ENCODE results near the gene SLC46A1. TPM values are rescaled to one million over a fixed set of nuclear protein-coding genes. Genes with fewer than 3 reads are reported as not detected.

The SLC46A1 gene
- total and polyA plus RNA-seq, 2 experiments from 2014 or later = 3.3 to 12.5 TPM

DNA sequence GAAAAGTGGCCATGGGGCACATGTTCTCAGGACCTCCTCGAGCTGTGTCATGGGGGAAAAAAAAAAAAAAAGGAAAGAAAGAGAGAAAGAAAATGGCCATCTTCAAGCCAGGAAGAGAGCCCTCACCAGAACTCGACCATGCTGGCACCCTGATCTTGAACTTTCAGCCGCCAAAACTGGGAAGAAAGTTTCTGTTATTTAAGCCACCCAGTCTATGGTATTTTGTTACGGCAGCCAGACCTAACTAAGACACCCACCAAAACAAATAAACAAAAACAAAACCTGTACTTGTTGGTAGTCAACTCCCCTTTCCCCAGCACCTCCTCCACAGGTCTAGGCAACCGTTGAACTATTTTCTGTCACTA, 41.4 kb upstream of the SLC46A1 start:
- ATAC-seq (no peak), DNase-seq (ENCODE audit: low spot score) (no peak)
- no peaks in the 10 kb centered on the region for H3K79me2 ChIP-seq (replicated peaks; ENCODE audit: insufficient read depth)
- H2AFZ ChIP-seq = no peak overlapping the region
- no peak overlapping the region for H3K4me3 ChIP-seq
- no peak overlapping the region for H3K4me2 ChIP-seq
- Mint-ChIP-seq H3K4me1 (0 out of 3 replicates have a peak, but pooled peaks cover 2% of the 10 kb centered on the region), H3K27ac (no peak overlapping the region), H3K27me3 (ENCODE audit: insufficient read depth, low read depth, poor library complexity) (no peaks in the 10 kb centered on the region), H3K4me3 (no peak overlapping the region), H3K9me3 (no peaks in the 10 kb centered on the region), H3K36me3 (ENCODE audit: low read depth) (no peaks in the 10 kb centered on the region)
- H3F3A ChIP-seq (replicated peaks; ENCODE audit: low read depth) = no peaks in the 10 kb centered on the region
- no peak overlapping the region for H3K27ac ChIP-seq (ENCODE audit: low read depth)
- H3K9me2 ChIP-seq (ENCODE audit: insufficient read depth) = no peaks in the 10 kb centered on the region
- TF ChIP-seq CREB1 (CRISPR knock-in tag; IDR thresholded peaks at IDR 0.05; ENCODE audit: low read depth) (no peak), REST (IDR thresholded peaks at IDR 0.05; ENCODE audit: unreplicated experiment) (no peak)
- H4K20me1 ChIP-seq (replicated peaks; ENCODE audit: insufficient read depth) = no peaks in the 10 kb centered on the region
- H3K27me3 ChIP-seq (ENCODE audit: insufficient read depth) = no peaks in the 10 kb centered on the region
- no peaks in the 10 kb centered on the region for H3K36me3 ChIP-seq (ENCODE audit: insufficient read depth)
- no peaks in the 10 kb centered on the region for H3K4me1 ChIP-seq (ENCODE audit: insufficient read depth)

DNA sequence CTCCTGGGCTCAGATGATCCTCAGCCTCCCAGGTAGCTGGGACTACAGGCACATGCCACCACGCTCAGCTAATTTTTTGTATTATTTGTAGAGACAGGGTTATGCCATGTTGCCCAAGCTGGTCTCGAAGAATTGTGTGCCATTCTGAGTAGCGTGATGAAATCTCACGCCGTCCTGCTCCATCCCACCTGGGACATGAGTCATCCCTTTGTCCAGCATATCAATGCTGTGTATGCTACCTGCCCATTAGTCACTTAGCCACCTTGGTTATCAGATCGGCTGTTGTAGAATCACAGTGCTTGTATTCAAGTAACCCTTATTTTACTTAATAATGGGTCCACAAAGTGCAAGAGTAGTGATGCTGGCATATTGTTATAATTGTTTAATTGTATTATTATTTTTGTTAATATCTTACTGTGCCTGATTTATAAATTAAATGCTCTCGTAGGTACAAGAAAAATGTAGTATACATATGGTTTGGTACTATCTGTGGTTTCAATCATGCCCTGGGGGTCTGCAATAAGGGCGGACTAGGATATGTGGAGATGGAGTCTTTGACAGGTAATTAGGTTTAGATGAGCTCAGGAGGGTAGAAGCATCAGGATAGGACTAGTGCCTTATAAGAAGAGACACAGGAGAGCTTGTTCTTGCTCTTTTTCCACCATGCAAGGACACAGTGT, 40.8 kb upstream of the SLC46A1 start:
- Histone ChIP-seq H3K27ac (ENCODE audit: low read depth) (no peak overlapping the region), H3K36me3 (ENCODE audit: insufficient read depth) (no peaks in the 10 kb centered on the region), H3K4me1 (ENCODE audit: insufficient read depth) (no peaks in the 10 kb centered on the region), H3K27me3 (ENCODE audit: insufficient read depth) (no peaks in the 10 kb centered on the region), H3K79me2 (replicated peaks; ENCODE audit: insufficient read depth) (no peaks in the 10 kb centered on the region), H2AFZ (no peak overlapping the region), H3K4me2 (no peak overlapping the region), H3F3A (replicated peaks; ENCODE audit: low read depth) (no peaks in the 10 kb centered on the region), H3K4me3 (no peak overlapping the region), H3K9me2 (ENCODE audit: insufficient read depth) (no peaks in the 10 kb centered on the region), H4K20me1 (replicated peaks; ENCODE audit: insufficient read depth) (no peaks in the 10 kb centered on the region)
- 0 out of 3 replicates have a peak, but pooled peaks cover 2% of the 10 kb centered on the region for H3K4me1 Mint-ChIP-seq
- DNase-seq (ENCODE audit: low spot score) (no peak), ATAC-seq (no peak)
- TF ChIP-seq ZNF331 (CRISPR knock-in tag; IDR thresholded peaks at IDR 0.05; ENCODE audit: low read depth) = no peak
- no peak for TF ChIP-seq ZNF114 (CRISPR knock-in tag; IDR thresholded peaks at IDR 0.05)
- TF ChIP-seq ZNF462 (CRISPR knock-in tag; IDR thresholded peaks at IDR 0.05) = no peak
- TF ChIP-seq REST (IDR thresholded peaks at IDR 0.05; ENCODE audit: unreplicated experiment) = no peak
- no peak overlapping the region for H3K4me3 Mint-ChIP-seq
- no peaks in the 10 kb centered on the region for H3K27me3 Mint-ChIP-seq (ENCODE audit: insufficient read depth, low read depth, poor library complexity)
- H3K36me3 Mint-ChIP-seq (ENCODE audit: low read depth) = no peaks in the 10 kb centered on the region
- no peak overlapping the region for H3K27ac Mint-ChIP-seq
- H3K9me3 Mint-ChIP-seq = no peaks in the 10 kb centered on the region

All from GM23338 (cell line).